H9 (cell line): ENCODE data around the gene SYNPO2. TPM values are rescaled to one million over a fixed set of nuclear protein-coding genes. Genes with fewer than 3 reads are reported as not detected.

Source experiments
- DNase-seq: peaks from one replicate; pipeline ENCODE4 v3.0.0-alpha.2; 2017
- H2AFZ ChIP-seq: one replicate; pipeline ENCODE4 v1.6.1; 2013; ENCODE audit warnings: mild to moderate bottlenecking, low read length, control low read depth, moderate library complexity
- H2AK5ac ChIP-seq: 2 replicates; pipeline ENCODE4 v1.6.1; 2013; ENCODE audit warnings: low read length, control low read depth, mixed read lengths; ENCODE audit not compliant: insufficient read length
- H2BK120ac ChIP-seq: one replicate; pipeline ENCODE4 v1.6.1; 2013; ENCODE audit warnings: low read depth, mild to moderate bottlenecking, low read length, control low read depth, inconsistent platforms; ENCODE audit not compliant: poor library complexity, severe bottlenecking
- H2BK12ac ChIP-seq: 2 replicates; pipeline ENCODE4 v1.6.1; 2013; ENCODE audit warnings: low read length, control low read depth, mixed read lengths, low read depth; ENCODE audit not compliant: insufficient read length
- H2BK15ac ChIP-seq: 2 replicates; pipeline ENCODE4 v1.6.1; 2013; ENCODE audit warnings: low read depth, low read length, control low read depth
- H2BK20ac ChIP-seq: one replicate; pipeline ENCODE4 v1.6.1; 2013; ENCODE audit warnings: low read depth, mild to moderate bottlenecking, low read length, control low read depth, inconsistent platforms; ENCODE audit not compliant: poor library complexity, severe bottlenecking
- H2BK5ac ChIP-seq: 2 replicates; pipeline ENCODE4 v1.6.1; 2013; ENCODE audit warnings: low read length, control low read depth, mixed read lengths; ENCODE audit not compliant: insufficient read length
- H3K14ac ChIP-seq: 2 replicates; pipeline ENCODE4 v1.6.1; 2013; ENCODE audit warnings: low read length, control low read depth; ENCODE audit not compliant: insufficient read depth
- H3K18ac ChIP-seq: 2 replicates; pipeline ENCODE4 v1.6.1; 2013; ENCODE audit warnings: low read depth, mild to moderate bottlenecking, mixed read lengths, low read length, control low read depth; ENCODE audit not compliant: insufficient read length
- H3K23ac ChIP-seq: 2 replicates; pipeline ENCODE4 v1.6.1; 2013; ENCODE audit warnings: low read length, control low read depth, mixed read lengths, low read depth; ENCODE audit not compliant: insufficient read length
- H3K23me2 ChIP-seq: 2 replicates; pipeline ENCODE4 v1.6.1; 2013; ENCODE audit warnings: low read depth, mild to moderate bottlenecking, mixed read lengths, low read length, control low read depth; ENCODE audit not compliant: insufficient read length, poor library complexity, severe bottlenecking
- H3K27ac ChIP-seq: 2 replicates; pipeline ENCODE4 v1.5.1; 2013; ENCODE audit warnings: low read length, control low read depth, mixed read lengths, low read depth; ENCODE audit not compliant: insufficient read length
- H3K27me3 ChIP-seq: 2 replicates; pipeline ENCODE4 v1.6.1; 2013; ENCODE audit warnings: low read length, control low read depth, inconsistent platforms; ENCODE audit not compliant: insufficient read depth
- H3K4ac ChIP-seq: 2 replicates; pipeline ENCODE4 v1.6.1; 2013; ENCODE audit warnings: low read depth, mild to moderate bottlenecking, control low read depth, inconsistent platforms, low read length, moderate library complexity
- H3K4me1 ChIP-seq: 2 replicates; pipeline ENCODE4 v1.6.1; 2013; ENCODE audit warnings: low read length, control low read depth, inconsistent platforms; ENCODE audit not compliant: insufficient read depth
- H3K4me2 ChIP-seq: 2 replicates; pipeline ENCODE4 v1.6.1; 2013; ENCODE audit warnings: low read length, control low read depth, mixed read lengths; ENCODE audit not compliant: insufficient read length, insufficient read depth
- H3K56ac ChIP-seq: 2 replicates; pipeline ENCODE4 v1.6.1; 2013; ENCODE audit warnings: low read depth, mild to moderate bottlenecking, mixed read lengths, low read length, control low read depth; ENCODE audit not compliant: insufficient read length
- H3K79me1 ChIP-seq: 2 replicates; pipeline ENCODE4 v1.6.1; 2013; ENCODE audit warnings: low read depth, mild to moderate bottlenecking, moderate library complexity, low read length, control low read depth, inconsistent platforms; ENCODE audit not compliant: insufficient read depth, poor library complexity, severe bottlenecking
- H3K79me2 ChIP-seq: 2 replicates; pipeline ENCODE4 v1.6.1; 2013; ENCODE audit warnings: low read length, control low read depth, inconsistent platforms; ENCODE audit not compliant: insufficient read depth
- H3K9ac ChIP-seq: 2 replicates; pipeline ENCODE4 v1.6.1; 2013; ENCODE audit warnings: low read length, control low read depth, mixed read lengths; ENCODE audit not compliant: insufficient read length; ENCODE audit errors: extremely low read depth
- H3K9me3 ChIP-seq: one replicate; pipeline ENCODE4 v1.6.1; 2013; ENCODE audit warnings: low read depth, low read length, inconsistent platforms; ENCODE audit not compliant: control insufficient read depth
- H3T11ph ChIP-seq: one replicate; pipeline ENCODE4 v1.6.1; 2013; ENCODE audit warnings: mild to moderate bottlenecking, low read length, control low read depth, inconsistent platforms
- H4K20me1 ChIP-seq: one replicate; pipeline ENCODE4 v1.6.1; 2013; ENCODE audit not compliant: control insufficient read depth, insufficient read length, insufficient read depth
- H4K5ac ChIP-seq: 2 replicates; pipeline ENCODE4 v1.6.1; 2013; ENCODE audit warnings: low read depth, mild to moderate bottlenecking, mixed read lengths, low read length, control low read depth; ENCODE audit not compliant: insufficient read length
- H4K8ac ChIP-seq: replicated peaks from 2 replicates; pipeline ENCODE4 v1.6.1; 2013; ENCODE audit warnings: low read length, control low read depth, mixed read lengths, low read depth; ENCODE audit not compliant: insufficient read length
- H4K91ac ChIP-seq: 2 replicates; pipeline ENCODE4 v1.6.1; 2013; ENCODE audit warnings: low read depth, mild to moderate bottlenecking, moderate library complexity, mixed read lengths, low read length, control low read depth; ENCODE audit not compliant: insufficient read length
- H3K27ac Mint-ChIP-seq, 3 experiments: 2 replicates in 2 of 3; 3 replicates in 1 of 3; pipeline ENCODE4 v1.8.0; 2020 to 2021; ENCODE audit warnings: mixed read lengths in 3 of 3, mild to moderate bottlenecking in 1 of 3, moderate library complexity in 1 of 3
- H3K27me3 Mint-ChIP-seq: 2 replicates; pipeline ENCODE4 v1.8.0; 2021; ENCODE audit warnings: low read depth, mild to moderate bottlenecking, moderate library complexity, mixed read lengths
- H3K36me3 Mint-ChIP-seq, 3 experiments: 2 replicates in 2 of 3; 3 replicates in 1 of 3; pipeline ENCODE4 v1.8.0; 2020 to 2021; ENCODE audit warnings: low read depth in 3 of 3, mixed read lengths in 3 of 3; ENCODE audit not compliant: insufficient read depth in 1 of 3
- H3K4me1 Mint-ChIP-seq, 2 experiments: 2 replicates each; pipeline ENCODE4 v1.8.0; 2020; ENCODE audit warnings: mixed read lengths in 2 of 2
- H3K4me3 Mint-ChIP-seq, 2 experiments: 2 replicates in 1 of 2; 3 replicates in 1 of 2; pipeline ENCODE4 v1.8.0; 2020 to 2021; ENCODE audit warnings: mild to moderate bottlenecking in 2 of 2, mixed read lengths in 2 of 2, moderate library complexity in 1 of 2
- H3K9me3 Mint-ChIP-seq, 2 experiments: 2 replicates in 1 of 2; 3 replicates in 1 of 2; pipeline ENCODE4 v1.8.0; 2020; ENCODE audit warnings: mild to moderate bottlenecking in 2 of 2, mixed read lengths in 2 of 2, moderate library complexity in 1 of 2
- WGBS: extraction: QIAGEN DNeasy Blood & Tissue Kit; methylation state at CpG from one replicate; pipeline ENCODE4 v1.1.7; 2013; ENCODE audit warnings: missing lambda C conversion rate, low lambda C conversion rate, mixed read lengths; ENCODE audit not compliant: insufficient read length; ENCODE audit errors: extremely low coverage; 5-methylcytosine and 5-hydroxymethylcytosine counted together
- total RNA-seq: library from RNA; stranded (reverse); gene quantifications from 2 replicates; pipeline ENCODE4 v1.2.1, GENCODE V29; 2021
- TF ChIP-seq, protein P1 (sequence below): fragments of 200-600 bp; sonication (generic); conservative IDR thresholded peaks from 3 replicates; pipeline ENCODE4 v1.8.0; 2021; ENCODE audit warnings: antibody characterized with exemption, mild to moderate bottlenecking

SYNPO2 gene
- total RNA-seq, 1 experiment from 2014 or later, result 1.1 TPM

DNA sequence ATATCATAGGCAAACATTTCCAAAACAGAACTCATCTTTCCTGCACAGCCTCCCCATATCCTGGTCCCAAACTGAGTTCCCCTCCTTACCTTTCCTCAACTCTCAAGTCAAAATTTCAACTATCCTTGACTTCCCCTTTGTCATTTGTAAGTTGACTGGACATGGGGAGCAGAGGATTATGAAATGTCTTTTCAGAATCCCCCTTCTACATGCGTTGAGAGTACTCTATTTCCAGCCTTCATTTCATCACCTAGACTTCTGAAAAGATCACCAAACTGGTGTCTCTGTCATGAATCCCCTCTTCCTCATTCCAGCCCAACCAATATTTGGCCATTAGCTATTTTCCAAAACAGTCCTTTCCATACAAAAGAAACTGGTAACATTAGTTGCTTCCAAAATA, 95.2 kb downstream of the SYNPO2 start:
- no peaks in the 10 kb centered on the region for H3K9me3 ChIP-seq
- H3K18ac ChIP-seq, result no peak overlapping the region
- no peak overlapping the region for H4K91ac ChIP-seq
- no peak overlapping the region for H2AFZ ChIP-seq
- no peaks in the 10 kb centered on the region for H3K79me1 ChIP-seq
- H3K14ac ChIP-seq, result no peak overlapping the region
- DNase-seq, result no peak
- H3K27ac ChIP-seq, result no peak overlapping the region
- no peak overlapping the region for H2BK15ac ChIP-seq
- no peak overlapping the region for H2BK120ac ChIP-seq
- H4K5ac ChIP-seq, result no peak overlapping the region
- Mint-ChIP-seq H3K4me3 (no peak overlapping the region), H3K27ac (peak overlapping the region in 1 of 3 experiments; percentile 3; a peak in 1 of 7 replicates), H3K4me1 (peaks cover 8 to 11% of the 10 kb centered on the region in 2 experiments), H3K36me3 (no peaks in the 10 kb centered on the region), H3K9me3 (no peaks in the 10 kb centered on the region), H3K27me3 (no peaks in the 10 kb centered on the region)
- H3K4me1 ChIP-seq, result no peaks in the 10 kb centered on the region
- WGBS, result no CpG with 5 or more reads among the region's 1 CpG
- no peak overlapping the region for H2AK5ac ChIP-seq
- H3T11ph ChIP-seq, result no peak overlapping the region
- no peaks in the 10 kb centered on the region for H3K23me2 ChIP-seq
- TF ChIP-seq, protein P1, sequence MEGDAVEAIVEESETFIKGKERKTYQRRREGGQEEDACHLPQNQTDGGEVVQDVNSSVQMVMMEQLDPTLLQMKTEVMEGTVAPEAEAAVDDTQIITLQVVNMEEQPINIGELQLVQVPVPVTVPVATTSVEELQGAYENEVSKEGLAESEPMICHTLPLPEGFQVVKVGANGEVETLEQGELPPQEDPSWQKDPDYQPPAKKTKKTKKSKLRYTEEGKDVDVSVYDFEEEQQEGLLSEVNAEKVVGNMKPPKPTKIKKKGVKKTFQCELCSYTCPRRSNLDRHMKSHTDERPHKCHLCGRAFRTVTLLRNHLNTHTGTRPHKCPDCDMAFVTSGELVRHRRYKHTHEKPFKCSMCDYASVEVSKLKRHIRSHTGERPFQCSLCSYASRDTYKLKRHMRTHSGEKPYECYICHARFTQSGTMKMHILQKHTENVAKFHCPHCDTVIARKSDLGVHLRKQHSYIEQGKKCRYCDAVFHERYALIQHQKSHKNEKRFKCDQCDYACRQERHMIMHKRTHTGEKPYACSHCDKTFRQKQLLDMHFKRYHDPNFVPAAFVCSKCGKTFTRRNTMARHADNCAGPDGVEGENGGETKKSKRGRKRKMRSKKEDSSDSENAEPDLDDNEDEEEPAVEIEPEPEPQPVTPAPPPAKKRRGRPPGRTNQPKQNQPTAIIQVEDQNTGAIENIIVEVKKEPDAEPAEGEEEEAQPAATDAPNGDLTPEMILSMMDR, result no peak
- H3K4me2 ChIP-seq, result no peak overlapping the region
- no peak overlapping the region for H2BK12ac ChIP-seq
- H3K79me2 ChIP-seq, result no peaks in the 10 kb centered on the region
- no peak overlapping the region for H3K9ac ChIP-seq
- H3K4ac ChIP-seq, result no peak overlapping the region
- no peak overlapping the region for H3K23ac ChIP-seq
- no peak overlapping the region for H2BK5ac ChIP-seq
- H3K56ac ChIP-seq, result no peak overlapping the region
- no peaks in the 10 kb centered on the region for H4K20me1 ChIP-seq
- no peak overlapping the region for H4K8ac ChIP-seq
- no peak overlapping the region for H2BK20ac ChIP-seq
- no peaks in the 10 kb centered on the region for H3K27me3 ChIP-seq
